Progenitor cell of endocrine pancreas (in vitro differentiated cells): ENCODE results near the gene ECD. TPM values are rescaled to one million over a fixed set of nuclear protein-coding genes. Genes with fewer than 3 reads are reported as not detected.

Experiments used
- DNase-seq: peaks from one replicate; pipeline ENCODE4 v3.0.0; 2021; ENCODE audit warnings: low spot score; ENCODE audit not compliant: unreplicated experiment
- H3K27ac Mint-ChIP-seq: 2 replicates; pipeline ENCODE4 v1.8.0; 2021; ENCODE audit warnings: mild to moderate bottlenecking, moderate library complexity, mixed read lengths
- H3K27me3 Mint-ChIP-seq: 2 replicates; pipeline ENCODE4 v1.8.0; 2021; ENCODE audit warnings: mixed read lengths
- H3K36me3 Mint-ChIP-seq: 2 replicates; pipeline ENCODE4 v1.8.0; 2022; ENCODE audit warnings: mixed read lengths; ENCODE audit not compliant: insufficient read depth
- H3K4me1 Mint-ChIP-seq: 2 replicates; pipeline ENCODE4 v1.8.0; 2021; ENCODE audit warnings: low read depth, mixed read lengths
- H3K4me3 Mint-ChIP-seq: 2 replicates; pipeline ENCODE4 v1.8.0; 2021; ENCODE audit warnings: low read depth, mild to moderate bottlenecking, moderate library complexity, mixed read lengths
- H3K9me3 Mint-ChIP-seq: 2 replicates; pipeline ENCODE4 v1.8.0; 2021; ENCODE audit warnings: low read depth, mixed read lengths
- total RNA-seq: library from RNA; stranded (reverse); gene quantifications from 2 replicates; pipeline ENCODE4 v1.2.1, GENCODE V29; 2021
- TF ChIP-seq, protein P1 (sequence below): fragments of 200-600 bp; sonication (generic); IDR thresholded peaks from one replicate; pipeline ENCODE4 v1.5.0; 2021; ENCODE audit warnings: antibody characterized with exemption, mild to moderate bottlenecking; ENCODE audit not compliant: unreplicated experiment

ECD gene
- total RNA-seq, 1 donor from 2014 or later: 29.7 TPM

DNA sequence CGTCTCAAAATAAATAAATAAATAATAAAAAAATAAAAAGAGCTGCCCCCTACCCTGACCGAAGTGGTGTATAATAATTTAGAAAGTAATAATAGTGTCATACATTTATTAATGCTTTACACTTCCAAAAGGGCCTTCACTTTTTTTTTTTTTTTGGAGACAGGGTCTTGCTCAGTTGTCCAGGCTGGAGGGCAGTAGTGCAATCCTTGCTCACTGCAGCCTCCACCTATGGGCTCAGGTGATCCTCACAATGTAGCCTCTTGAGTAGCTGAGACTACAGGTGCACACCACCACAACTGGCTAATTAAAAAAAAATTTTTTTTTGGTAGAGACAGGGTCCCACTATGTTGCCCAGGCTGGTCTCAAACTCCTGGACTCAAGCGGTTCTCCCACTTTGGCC is 1.5 kb upstream of the ECD start:
- peaks cover 2% of the 10 kb centered on the region for H3K36me3 Mint-ChIP-seq
- H3K27ac Mint-ChIP-seq: no peak overlapping the region
- TF ChIP-seq, protein P1, sequence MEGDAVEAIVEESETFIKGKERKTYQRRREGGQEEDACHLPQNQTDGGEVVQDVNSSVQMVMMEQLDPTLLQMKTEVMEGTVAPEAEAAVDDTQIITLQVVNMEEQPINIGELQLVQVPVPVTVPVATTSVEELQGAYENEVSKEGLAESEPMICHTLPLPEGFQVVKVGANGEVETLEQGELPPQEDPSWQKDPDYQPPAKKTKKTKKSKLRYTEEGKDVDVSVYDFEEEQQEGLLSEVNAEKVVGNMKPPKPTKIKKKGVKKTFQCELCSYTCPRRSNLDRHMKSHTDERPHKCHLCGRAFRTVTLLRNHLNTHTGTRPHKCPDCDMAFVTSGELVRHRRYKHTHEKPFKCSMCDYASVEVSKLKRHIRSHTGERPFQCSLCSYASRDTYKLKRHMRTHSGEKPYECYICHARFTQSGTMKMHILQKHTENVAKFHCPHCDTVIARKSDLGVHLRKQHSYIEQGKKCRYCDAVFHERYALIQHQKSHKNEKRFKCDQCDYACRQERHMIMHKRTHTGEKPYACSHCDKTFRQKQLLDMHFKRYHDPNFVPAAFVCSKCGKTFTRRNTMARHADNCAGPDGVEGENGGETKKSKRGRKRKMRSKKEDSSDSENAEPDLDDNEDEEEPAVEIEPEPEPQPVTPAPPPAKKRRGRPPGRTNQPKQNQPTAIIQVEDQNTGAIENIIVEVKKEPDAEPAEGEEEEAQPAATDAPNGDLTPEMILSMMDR: no peak
- H3K9me3 Mint-ChIP-seq: no peaks in the 10 kb centered on the region
- DNase-seq: no peak
- H3K27me3 Mint-ChIP-seq: no peaks in the 10 kb centered on the region
- peaks cover 14% of the 10 kb centered on the region for H3K4me1 Mint-ChIP-seq
- H3K4me3 Mint-ChIP-seq: peak overlapping the region; percentile 100

DNA sequence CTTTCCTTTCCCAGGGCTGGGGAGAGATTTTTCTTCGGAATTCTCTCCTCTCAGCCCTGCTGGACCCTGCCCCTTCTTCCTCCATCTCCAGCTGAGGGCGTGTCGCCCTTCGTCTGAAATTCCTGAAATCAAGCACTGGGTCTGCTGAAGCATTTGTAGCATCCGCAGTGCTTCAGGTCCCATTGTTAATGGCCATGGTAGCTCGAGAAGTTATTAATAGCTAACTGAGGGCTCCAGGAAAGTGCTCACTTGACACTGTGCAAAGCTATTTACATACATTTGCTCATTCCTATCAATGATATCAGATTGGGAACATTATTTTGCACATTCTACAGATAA is 626 bp upstream of the ECD start:
- Mint-ChIP-seq H3K27ac (peak overlapping the region; percentile 98), H3K36me3 (peaks cover 2% of the 10 kb centered on the region), H3K4me3 (peak overlapping the region; percentile 100), H3K9me3 (no peaks in the 10 kb centered on the region), H3K27me3 (no peaks in the 10 kb centered on the region), H3K4me1 (peaks cover 14% of the 10 kb centered on the region)
- no peak for DNase-seq
- TF ChIP-seq, protein P1: no peak

DNA sequence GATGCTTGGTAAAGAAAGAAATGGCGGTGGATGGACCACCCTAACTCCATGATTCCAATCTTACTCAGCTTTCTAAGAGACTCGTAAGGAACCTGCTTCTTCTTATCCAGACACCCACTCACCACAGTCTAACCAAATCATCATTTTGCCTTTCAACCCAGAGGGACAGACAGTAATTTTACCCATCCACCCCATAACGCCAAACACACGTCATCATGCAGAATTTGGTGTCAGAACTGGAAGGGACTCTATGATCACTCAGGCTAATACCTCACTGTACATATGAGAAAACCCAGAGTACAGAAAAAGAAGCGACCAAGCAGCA is 388 bp downstream of the ECD start:
- Mint-ChIP-seq H3K27ac (peak overlapping the region; percentile 100), H3K27me3 (no peaks in the 10 kb centered on the region), H3K9me3 (no peaks in the 10 kb centered on the region), H3K4me1 (peaks cover 14% of the 10 kb centered on the region), H3K36me3 (peaks cover 6% of the 10 kb centered on the region), H3K4me3 (peak overlapping the region; percentile 100)
- TF ChIP-seq, protein P1: no peak
- DNase-seq: no peak

DNA sequence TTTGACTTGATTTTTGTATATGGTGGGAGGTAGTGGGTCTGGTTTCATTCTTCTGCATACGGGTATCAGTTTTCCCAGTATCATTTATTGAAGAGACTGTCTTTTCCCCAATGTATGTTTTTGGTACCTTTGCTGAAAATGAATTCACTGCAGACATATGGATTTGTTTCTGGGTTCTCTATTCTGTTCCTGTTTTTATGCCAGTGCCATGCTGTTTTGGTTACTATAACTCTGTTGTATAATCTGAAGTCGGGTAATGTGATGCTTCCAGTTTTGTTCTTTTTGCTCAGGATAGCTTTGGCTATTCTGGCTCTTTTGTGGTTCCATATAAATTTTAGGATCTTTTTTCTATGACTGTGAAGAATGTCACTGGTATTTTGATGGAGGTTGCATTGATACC is 836 bp downstream of the ECD start:
- no peak for DNase-seq
- TF ChIP-seq, protein P1: no peak
- H3K27ac Mint-ChIP-seq: peak overlapping the region; percentile 100
- H3K4me3 Mint-ChIP-seq: peak overlapping the region; percentile 100
- no peaks in the 10 kb centered on the region for H3K27me3 Mint-ChIP-seq
- H3K36me3 Mint-ChIP-seq: peaks cover 9% of the 10 kb centered on the region
- H3K9me3 Mint-ChIP-seq: no peaks in the 10 kb centered on the region
- H3K4me1 Mint-ChIP-seq: peaks cover 14% of the 10 kb centered on the region

DNA sequence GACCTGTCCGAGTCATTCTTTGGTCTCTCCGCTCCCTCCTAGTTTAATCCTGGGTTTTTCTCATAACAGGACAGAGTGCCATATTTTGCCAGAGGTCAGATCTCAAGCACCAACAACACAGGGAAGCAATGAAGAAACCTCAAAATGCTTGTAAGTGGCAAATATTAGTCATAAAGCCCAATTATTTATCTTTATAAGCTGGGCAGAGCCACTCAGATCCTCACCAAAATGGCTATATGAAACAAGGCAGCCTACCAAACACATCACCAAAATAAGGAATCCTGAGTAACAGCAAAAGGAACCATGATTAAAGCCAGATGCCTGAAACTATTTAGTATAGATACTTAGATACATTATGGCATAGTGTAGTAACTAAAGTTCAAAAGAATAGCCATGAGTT is 4.7 kb downstream of the ECD start:
- no peak overlapping the region for H3K4me3 Mint-ChIP-seq
- H3K27me3 Mint-ChIP-seq: no peaks in the 10 kb centered on the region
- H3K36me3 Mint-ChIP-seq: peaks cover 24% of the 10 kb centered on the region
- H3K27ac Mint-ChIP-seq: no peak overlapping the region
- H3K9me3 Mint-ChIP-seq: no peaks in the 10 kb centered on the region
- peaks cover 10% of the 10 kb centered on the region for H3K4me1 Mint-ChIP-seq
- TF ChIP-seq, protein P1: no peak
- DNase-seq: no peak
